Body of pancreas (tissue), 4 donors: ENCODE results near the gene FAF2.

Experiments
- CTCF ChIP-seq, 7 experiments: fragments of 450-650 bp in 4 of 7; fragments of 200-600 bp in 3 of 7; sonication (generic) in 3 of 7; IDR thresholded peaks; one replicate each; pipeline ENCODE4 v1.5.1; 2016 to 2019; ENCODE audit warnings: antibody characterized with exemption in 7 of 7
- POLR2A ChIP-seq, 3 donors: fragments of 450-650 bp; IDR thresholded peaks; one replicate each; pipeline ENCODE4 v1.6.1; 2016; ENCODE audit warnings: antibody characterized with exemption in 3 of 3, mild to moderate bottlenecking in 2 of 3

GRCh38 chr5:176490301-176490700 is 42.1 kb downstream of the FAF2 start:
- TF ChIP-seq CTCF (IDR thresholded peaks at IDR 0.05) (no peak), POLR2A (IDR thresholded peaks at IDR 0.05) (no peak)
